Liver (tissue), 9 donors: Measurements from ENCODE around the gene HOXC10. TPM values are rescaled to one million over a fixed set of nuclear protein-coding genes. Genes with fewer than 3 reads are reported as not detected.

Experiments used
- DNase-seq: peaks from one replicate; pipeline ENCODE4 v3.0.0-alpha.2; 2017; ENCODE audit warnings: low spot score
- H3K27ac ChIP-seq, 2 donors: one replicate each; pipeline ENCODE4 v1.7.0; 2013; ENCODE audit warnings: inconsistent platforms in 2 of 2, low read length in 2 of 2, control low read depth in 1 of 2, low read depth in 1 of 2, mild to moderate bottlenecking in 1 of 2
- H3K27me3 ChIP-seq, 4 donors: one replicate each; pipeline versions ENCODE4 v1.6.1 to v1.7.0; 2013; ENCODE audit warnings: low read length in 3 of 4, inconsistent platforms in 1 of 4, mild to moderate bottlenecking in 1 of 4, moderate library complexity in 1 of 4; ENCODE audit not compliant: control insufficient read depth in 4 of 4, insufficient read depth in 4 of 4
- H3K36me3 ChIP-seq, 4 donors: one replicate each; pipeline versions ENCODE4 v1.6.1 to v1.7.0; 2013; ENCODE audit warnings: low read length in 3 of 4, mild to moderate bottlenecking in 3 of 4, low read depth in 1 of 4, moderate library complexity in 1 of 4; ENCODE audit not compliant: control insufficient read depth in 4 of 4, insufficient read depth in 3 of 4
- H3K4me1 ChIP-seq, 4 donors: one replicate each; pipeline versions ENCODE4 v1.6.1 to v1.7.0; 2013; ENCODE audit warnings: low read length in 3 of 4, mild to moderate bottlenecking in 3 of 4, moderate library complexity in 1 of 4; ENCODE audit not compliant: control insufficient read depth in 4 of 4, insufficient read depth in 4 of 4
- H3K4me3 ChIP-seq, 3 donors: one replicate each; pipeline versions ENCODE4 v1.6.1 to v1.7.0; 2013; ENCODE audit warnings: low read length in 3 of 3, control low read depth in 1 of 3, low read depth in 1 of 3, mild to moderate bottlenecking in 1 of 3
- H3K9ac ChIP-seq, 2 donors: one replicate each; pipeline ENCODE4 v1.7.0; 2013; ENCODE audit warnings: low read length in 2 of 2, mild to moderate bottlenecking in 2 of 2, moderate library complexity in 2 of 2, control low read depth in 1 of 2, low read depth in 1 of 2
- H3K9me3 ChIP-seq, 4 donors: one replicate each; pipeline versions ENCODE4 v1.6.1 to v1.7.0; 2013; ENCODE audit warnings: low read length in 3 of 4; ENCODE audit not compliant: control insufficient read depth in 4 of 4
- ATF3 ChIP-seq: IDR thresholded peaks from 2 replicates; pipeline ENCODE4 v1.6.1; 2016; ENCODE audit warnings: antibody characterized with exemption
- CTCF ChIP-seq: fragments of 150-350 bp; IDR thresholded peaks from 2 replicates; pipeline ENCODE4 v1.5.1; 2017; ENCODE audit warnings: improper control_type of control experiment, low read depth, low read length; ENCODE audit not compliant: missing input control
- EGR1 ChIP-seq, 2 donors: IDR thresholded peaks; 2 replicates each; pipeline ENCODE4 v1.6.1; 2016 to 2018; ENCODE audit warnings: antibody characterized with exemption in 2 of 2, low read depth in 2 of 2
- FOXA1 ChIP-seq: IDR thresholded peaks from 2 replicates; pipeline ENCODE4 v1.6.1; 2016; ENCODE audit warnings: antibody characterized with exemption
- FOXA2 ChIP-seq: IDR thresholded peaks from 2 replicates; pipeline ENCODE4 v1.6.1; 2016; ENCODE audit warnings: antibody characterized with exemption
- GABPA ChIP-seq, 2 donors: IDR thresholded peaks in 1 of 2; conservative IDR thresholded peaks in 1 of 2; 2 replicates each; pipeline ENCODE4 v1.6.1; 2016; ENCODE audit warnings: antibody characterized with exemption in 2 of 2, mild to moderate bottlenecking in 1 of 2, moderate library complexity in 1 of 2
- HNF4A ChIP-seq, 2 donors: conservative IDR thresholded peaks; 2 replicates each; pipeline ENCODE4 v1.6.1; 2016; ENCODE audit warnings: antibody characterized with exemption in 2 of 2, mild to moderate bottlenecking in 2 of 2
- HNF4G ChIP-seq: IDR thresholded peaks from 2 replicates; pipeline ENCODE4 v1.6.1; 2016; ENCODE audit warnings: antibody characterized with exemption
- JUND ChIP-seq, 2 donors: IDR thresholded peaks; 2 replicates each; pipeline ENCODE4 v1.6.1; 2016; ENCODE audit warnings: antibody characterized with exemption in 2 of 2
- MAX ChIP-seq: IDR thresholded peaks from 2 replicates; pipeline ENCODE4 v1.6.1; 2016; ENCODE audit warnings: antibody characterized with exemption
- NR2F2 ChIP-seq: IDR thresholded peaks from 2 replicates; pipeline ENCODE4 v1.6.1; 2016; ENCODE audit warnings: antibody characterized with exemption
- RAD21 ChIP-seq, 2 donors: IDR thresholded peaks; 2 replicates each; pipeline ENCODE4 v1.6.1; 2016; ENCODE audit warnings: antibody characterized with exemption in 2 of 2, mild to moderate bottlenecking in 2 of 2
- REST ChIP-seq: IDR thresholded peaks from 2 replicates; pipeline ENCODE4 v1.6.1; 2016; ENCODE audit warnings: antibody characterized with exemption, mild to moderate bottlenecking
- RXRA ChIP-seq, 2 donors: IDR thresholded peaks; 2 replicates each; pipeline ENCODE4 v1.6.1; 2017 to 2018; ENCODE audit warnings: antibody characterized with exemption in 2 of 2, mild to moderate bottlenecking in 1 of 2
- SP1 ChIP-seq: IDR thresholded peaks from 2 replicates; pipeline ENCODE4 v1.6.1; 2018; ENCODE audit warnings: antibody characterized with exemption, mild to moderate bottlenecking
- TAF1 ChIP-seq: conservative IDR thresholded peaks from 2 replicates; pipeline ENCODE4 v1.6.1; 2016; ENCODE audit warnings: antibody characterized with exemption, mild to moderate bottlenecking
- YY1 ChIP-seq: IDR thresholded peaks from 2 replicates; pipeline ENCODE4 v1.6.1; 2016; ENCODE audit warnings: antibody characterized with exemption, mild to moderate bottlenecking
- ZBTB33 ChIP-seq: IDR thresholded peaks from 2 replicates; pipeline ENCODE4 v1.6.1; 2016; ENCODE audit warnings: antibody characterized with exemption
- WGBS: extraction: QIAGEN DNeasy Blood & Tissue Kit; methylation state at CpG from one replicate; pipeline ENCODE4 v1.1.7; 2013; 5-methylcytosine and 5-hydroxymethylcytosine counted together
- polyA plus RNA-seq, 2 donors: library from polyadenylated mRNA; stranded (reverse) in 1 of 2; unstranded in 1 of 2; fragments of 200-250 nt in 1 of 2; fragments of >200 nt in 1 of 2; fragmentation: Nextera tagmentation in 1 of 2; extraction: Ambion mirVana in 1 of 2; gene quantifications; one replicate each; pipeline versions ENCODE4 v1.2.1 to v1.2.3, GENCODE V29; 2013 to 2015
- total RNA-seq, 2 donors: library from RNA; depleted of rRNA; stranded (reverse); fragments of >200 nt; gene quantifications; one replicate each; pipeline ENCODE4 v1.2.3, GENCODE V29; 2014
- donor health status: healthy.
- donor health status: healthy.
- donor health status: healthy.
- donor health status: healthy.
- donor health status: healthy.

HOXC10 gene
- total and polyA plus RNA-seq, 4 donors = not detected

- TF ChIP-seq ATF3 = no peak
- TF ChIP-seq RAD21 (IDR thresholded peaks at IDR 0.05) = no peak
- no peak for TF ChIP-seq MAX
Measured at GRCh38 chr12:53955036-53955775, 29.7 kb upstream of the HOXC10 start (continued).

GRCh38 chr12:53955776-53956250 lies 29.1 kb upstream of the HOXC10 start:
- H3K4me3 ChIP-seq = no peak overlapping the region
- no peak overlapping the region for H3K27ac ChIP-seq
- no peaks in the 10 kb centered on the region for H3K36me3 ChIP-seq
- H3K27me3 ChIP-seq = peaks cover 15 to 47% (median 26%) of the 10 kb centered on the region in 4 donors
- TF ChIP-seq MAX = no peak
- DNase-seq = no peak
- WGBS = 11% methylated on average over 10 of the region's 10 CpGs
- peaks cover 0 to 4% (median 0%) of the 10 kb centered on the region in 4 donors for H3K9me3 ChIP-seq
- H3K4me1 ChIP-seq = peaks cover 0 to 2% (median 0%) of the 10 kb centered on the region in 4 donors
- no peak overlapping the region for H3K9ac ChIP-seq

GRCh38 chr12:53956251-53956887 lies 28.6 kb upstream of the HOXC10 start:
- Histone ChIP-seq H3K4me3 (no peak overlapping the region), H3K4me1 (peaks cover 0 to 2% (median 0%) of the 10 kb centered on the region in 4 donors), H3K27ac (no peak overlapping the region), H3K9me3 (peaks cover 0 to 4% (median 0%) of the 10 kb centered on the region in 4 donors), H3K9ac (no peak overlapping the region), H3K36me3 (no peaks in the 10 kb centered on the region), H3K27me3 (peaks cover 13 to 47% (median 25%) of the 10 kb centered on the region in 4 donors)
- TF ChIP-seq FOXA1 (no peak), RXRA (IDR thresholded peaks at IDR 0.05) (no peak), ATF3 (no peak), RAD21 (IDR thresholded peaks at IDR 0.05) (no peak), NR2F2 (no peak), HNF4A (conservative IDR thresholded peaks at IDR 0.05) (no peak), EGR1 (IDR thresholded peaks at IDR 0.05; ENCODE audit: low read depth in 2 of 2) (no peak), ZBTB33 (no peak), REST (no peak), CTCF (no peak), HNF4G (no peak), FOXA2 (no peak), YY1 (no peak), MAX (no peak), SP1 (no peak), JUND (IDR thresholded peaks at IDR 0.05) (no peak), GABPA (IDR thresholded peaks at IDR 0.05 in 1 of 2, conservative IDR thresholded peaks at IDR 0.05 in 1 of 2) (no peak), TAF1 (no peak)
- no peak for DNase-seq
- WGBS = 12% methylated on average over 25 of the region's 25 CpGs
